CMK (cell line): ENCODE measurements around the gene RMI2.

Source experiments
- DNase-seq: peaks from one replicate; pipeline ENCODE4 v3.0.0-alpha.2; 2010; ENCODE audit warnings: low read depth

RMI2 gene

GRCh38 chr16:11329071-11329491 is 16.2 kb upstream of the RMI2 start:
- no peak for DNase-seq

- no peak for DNase-seq
Measured at GRCh38 chr16:11329891-11330290, 15.4 kb upstream of the RMI2 start.

GRCh38 chr16:11330526-11331237 is 14.6 kb upstream of the RMI2 start:
- no peak for DNase-seq

- DNase-seq: no peak
Measured at GRCh38 chr16:11331967-11332366, 13.3 kb upstream of the RMI2 start.

GRCh38 chr16:11333010-11333409 is 12.2 kb upstream of the RMI2 start:
- DNase-seq: no peak

GRCh38 chr16:11333702-11334101 is 11.6 kb upstream of the RMI2 start:
- DNase-seq: no peak

- no peak for DNase-seq
Measured at GRCh38 chr16:11334831-11335404, 10.3 kb upstream of the RMI2 start.

- DNase-seq: no peak
Measured at GRCh38 chr16:11339075-11339474, 6.2 kb upstream of the RMI2 start.

GRCh38 chr16:11340710-11341109 is 4.5 kb upstream of the RMI2 start:
- no peak for DNase-seq

GRCh38 chr16:11341371-11341770 is 3.9 kb upstream of the RMI2 start:
- DNase-seq: no peak

- no peak for DNase-seq
Measured at GRCh38 chr16:11342021-11342855, 3.0 kb upstream of the RMI2 start.

GRCh38 chr16:11346700-11347319 is 1.6 kb downstream of the RMI2 start:
- DNase-seq: no peak

- DNase-seq: no peak
Measured at GRCh38 chr16:11347831-11348230, 2.6 kb downstream of the RMI2 start.

- no peak for DNase-seq
Measured at GRCh38 chr16:11348737-11349598, 3.7 kb downstream of the RMI2 start.

- no peak for DNase-seq
Measured at GRCh38 chr16:11349599-11350276, 4.5 kb downstream of the RMI2 start.

GRCh38 chr16:11350519-11350918 is 5.3 kb downstream of the RMI2 start:
- no peak for DNase-seq

GRCh38 chr16:11350921-11351335 is 5.7 kb downstream of the RMI2 start:
- no peak for DNase-seq

- DNase-seq: no peak
Measured at GRCh38 chr16:11353158-11353557, 7.9 kb downstream of the RMI2 start.

- no peak for DNase-seq
Measured at GRCh38 chr16:11354407-11354732, 9.1 kb downstream of the RMI2 start.

- no peak for DNase-seq
Measured at GRCh38 chr16:11354733-11355574, 9.7 kb downstream of the RMI2 start.
